A549 (cell line): ENCODE results near the gene NRG3. TPM values are rescaled to one million over a fixed set of nuclear protein-coding genes. Genes with fewer than 3 reads are reported as not detected.
A peak's percentile ranks its signal among the peaks of the same experiment; 100 is the strongest.

Experiments
- ATAC-seq, 2 experiments: fragments of 200-7000 bp in 1 of 2; fragments of >200 bp in 1 of 2; cut with Nextera tagmentation in 1 of 2; cut with Tn5 transposase in 1 of 2; 3 replicates each; pipeline versions ENCODE4 v1.8.0 to v1.9.1; 2018 to 2020; ENCODE audit warnings: mild to moderate bottlenecking in 1 of 2, moderate library complexity in 1 of 2
- CTCF ChIA-PET: fragments of 300-600 bp; sonication (Branson Sonifier 250); formaldehyde crosslinking; extraction: SDS; loops from one replicate; lab custom pipeline; 2021; ENCODE audit warnings: antibody characterized with exemption, inconsistent platforms; lab: Yijun Ruan, JAX
- POLR2A ChIA-PET: fragments of 350-600 bp; formaldehyde crosslinking; extraction: SDS; loops from one replicate; lab custom pipeline; 2021; ENCODE audit warnings: antibody characterized with exemption, inconsistent platforms; lab: Yijun Ruan, JAX
- DNase-seq, 2 experiments: peaks; one replicate each; pipeline versions ENCODE4 v3.0.0 to v3.0.0-alpha.2; 2011 to 2016; ENCODE audit warnings: low read depth in 1 of 2, low spot score in 1 of 2
- FAIRE-seq: peaks from 2 replicates; lab custom pipeline; 2011; peaks lifted over from hg19 to GRCh38; lab: Jason Lieb, UNC
- H3K27ac ChIP-seq, 2 experiments: fragments of >200 bp; sonication (Bioruptor Twin); formaldehyde crosslinking; 3 replicates each; pipeline ENCODE4 v1.5.1; 2016 to 2017
- H3K4me1 ChIP-seq: fragments of >200 bp; sonication (Bioruptor Twin); formaldehyde crosslinking; 3 replicates; pipeline ENCODE4 v1.6.1; 2016
- H3K4me2 ChIP-seq: fragments of >200 bp; sonication (Bioruptor Twin); formaldehyde crosslinking; 3 replicates; pipeline ENCODE4 v1.6.1; 2016
- H3K4me3 ChIP-seq: fragments of >200 bp; sonication (Bioruptor Twin); formaldehyde crosslinking; 3 replicates; pipeline ENCODE4 v1.5.1; 2016
- H3K9me3 ChIP-seq: fragments of >200 bp; sonication (Bioruptor Twin); formaldehyde crosslinking; 3 replicates; pipeline ENCODE4 v1.6.1; 2016
- EHMT2 ChIP-seq: fragments of 200-600 bp; sonication (generic); IDR thresholded peaks from 2 replicates; pipeline ENCODE4 v1.6.1; 2016; ENCODE audit warnings: antibody characterized with exemption, low read depth, mild to moderate bottlenecking, moderate library complexity
- ESRRA ChIP-seq: fragments of 150-350 bp; IDR thresholded peaks from 2 replicates; pipeline ENCODE4 v1.6.1; 2014; ENCODE audit warnings: mild to moderate bottlenecking, low read length, borderline replicate concordance
- FOXS1 ChIP-seq: fragments of 250-450 bp; sonication (Bioruptor Pico); IDR thresholded peaks from 2 replicates; pipeline ENCODE4 v1.5.0; 2020; ENCODE audit warnings: mild to moderate bottlenecking, moderate library complexity
- HOXB13 ChIP-seq: fragments of 250-450 bp; sonication (Bioruptor Pico); IDR thresholded peaks from 2 replicates; pipeline ENCODE4 v1.5.0; 2020; ENCODE audit warnings: low read depth, mild to moderate bottlenecking, moderate library complexity
- JUN ChIP-seq, 2 experiments: fragments of >200 bp; sonication (Bioruptor Twin); formaldehyde crosslinking; IDR thresholded peaks; 2 replicates in 1 of 2; 3 replicates in 1 of 2; pipeline ENCODE4 v1.6.1; 2016 to 2017
- JUNB ChIP-seq: fragments of >200 bp; sonication (Bioruptor Twin); formaldehyde crosslinking; IDR thresholded peaks from 2 replicates; pipeline ENCODE4 v1.6.1; 2016
- KDM5A ChIP-seq: fragments of 200-600 bp; sonication (generic); IDR thresholded peaks from 2 replicates; pipeline ENCODE4 v1.6.1; 2016; ENCODE audit warnings: antibody characterized with exemption, mild to moderate bottlenecking
- MAFK ChIP-seq: fragments of 450-650 bp; IDR thresholded peaks from 2 replicates; pipeline ENCODE4 v1.6.1; 2014; ENCODE audit not compliant: partially characterized antibody
- MYC ChIP-seq: IDR thresholded peaks from 2 replicates; pipeline ENCODE4 v1.6.1; 2012; ENCODE audit warnings: mild to moderate bottlenecking, inconsistent platforms, low read length, improper control_type of control experiment, borderline replicate concordance
- NR3C1 ChIP-seq: fragments of >200 bp; sonication (Bioruptor Twin); formaldehyde crosslinking; IDR thresholded peaks from 3 replicates; pipeline ENCODE4 v1.6.1; 2017
- PHF8 ChIP-seq: fragments of 200-600 bp; sonication (generic); IDR thresholded peaks from 2 replicates; pipeline ENCODE4 v1.6.1; 2016; ENCODE audit warnings: low read depth, mild to moderate bottlenecking, antibody characterized with exemption, moderate library complexity, borderline replicate concordance
- POLR2A ChIP-seq: IDR thresholded peaks from 2 replicates; pipeline ENCODE4 v1.6.1; 2012; ENCODE audit warnings: mild to moderate bottlenecking, low read length
- RFX5 ChIP-seq: fragments of 450-650 bp; IDR thresholded peaks from 2 replicates; pipeline ENCODE4 v1.7.1; 2014; ENCODE audit warnings: antibody characterized with exemption, mild to moderate bottlenecking, moderate library complexity
- SREBF2 ChIP-seq: fragments of 450-650 bp; IDR thresholded peaks from 2 replicates; pipeline ENCODE4 v1.6.1; 2014; ENCODE audit warnings: mild to moderate bottlenecking, moderate library complexity
- TFCP2L1 ChIP-seq: fragments of 250-450 bp; sonication (Bioruptor Pico); IDR thresholded peaks from 2 replicates; pipeline ENCODE4 v1.5.0; 2021; ENCODE audit warnings: mild to moderate bottlenecking
- ZC3H11A ChIP-seq: fragments of 450-650 bp; IDR thresholded peaks from 2 replicates; pipeline ENCODE4 v1.6.1; 2014; ENCODE audit warnings: antibody characterized with exemption, mild to moderate bottlenecking
- ZNF302 ChIP-seq: fragments of 250-450 bp; sonication (Bioruptor Pico); IDR thresholded peaks from 2 replicates; pipeline ENCODE4 v1.9.0; 2021; ENCODE audit warnings: inconsistent platforms, mild to moderate bottlenecking, moderate library complexity
- ZSCAN20 ChIP-seq: fragments of 250-450 bp; sonication (Bioruptor Pico); IDR thresholded peaks from 2 replicates; pipeline ENCODE4 v1.8.0; 2022; ENCODE audit warnings: mild to moderate bottlenecking, moderate library complexity
- WGBS: methylation state at CpG from one replicate; pipeline ENCODE4 v1.1.6; 2017; ENCODE audit errors: missing lambda C conversion rate; 5-methylcytosine and 5-hydroxymethylcytosine counted together
- polyA plus RNA-seq, 4 experiments: library from polyadenylated mRNA; depleted of rRNA in 3 of 4; stranded (reverse); fragments of >200 nt; fragmentation: RNase III in 1 of 4; extraction: RNeasy Plus Mini Kit Qiagen cat#74134 plus additional on column Dnase treatment in 1 of 4; gene quantifications; 2 replicates in 3 of 4; 3 replicates in 1 of 4; pipeline ENCODE4 v1.2.3, GENCODE V29; 2011 to 2017
- TF ChIP-seq, protein P1 (sequence below): fragments of 450-650 bp; IDR thresholded peaks from 2 replicates; pipeline ENCODE4 v1.6.1; 2014; ENCODE audit warnings: antibody characterized with exemption
- TF ChIP-seq, protein P2 (sequence below): fragments of >200 bp; sonication (Bioruptor Twin); formaldehyde crosslinking; IDR thresholded peaks from 3 replicates; pipeline ENCODE4 v1.5.1; 2016
- TF ChIP-seq, protein P3 (sequence below): fragments of >200 bp; sonication (Bioruptor Twin); formaldehyde crosslinking; IDR thresholded peaks from 3 replicates; pipeline ENCODE4 v1.6.1; 2016
- TF ChIP-seq, protein P4 (sequence below): fragments of 150-350 bp; IDR thresholded peaks from 2 replicates; pipeline ENCODE4 v1.6.1; 2014; ENCODE audit warnings: low read depth, mild to moderate bottlenecking, low read length
- TF ChIP-seq, protein P5 (sequence below): IDR thresholded peaks from 2 replicates; pipeline ENCODE4 v1.6.1; 2012

The NRG3 gene
- polyA plus RNA-seq, 2 of the 4 experiments (the other 2 are of a cell fraction): not detected

DNA sequence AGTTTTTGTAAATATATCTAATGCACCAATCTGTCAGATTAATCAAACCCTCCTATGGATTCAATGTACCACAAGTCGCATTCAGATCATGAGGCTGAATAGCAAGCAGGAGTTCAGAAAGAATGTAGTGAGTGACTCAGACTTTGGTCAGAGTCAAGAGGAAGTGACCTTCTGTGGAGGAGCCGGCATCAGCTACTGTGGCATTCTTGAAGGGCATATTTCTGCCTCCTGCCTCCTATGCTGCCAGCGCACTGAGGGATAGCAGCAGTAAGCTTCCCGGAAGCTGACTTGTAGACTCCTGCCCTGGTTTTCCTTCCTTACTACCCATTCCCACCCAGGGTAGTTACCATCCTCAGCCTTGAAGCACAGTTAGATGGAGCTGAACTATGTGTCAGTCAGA, 867.5 kb downstream of the NRG3 start:
- CTCF ChIA-PET: no interaction called here
- ATAC-seq: no peak

DNA sequence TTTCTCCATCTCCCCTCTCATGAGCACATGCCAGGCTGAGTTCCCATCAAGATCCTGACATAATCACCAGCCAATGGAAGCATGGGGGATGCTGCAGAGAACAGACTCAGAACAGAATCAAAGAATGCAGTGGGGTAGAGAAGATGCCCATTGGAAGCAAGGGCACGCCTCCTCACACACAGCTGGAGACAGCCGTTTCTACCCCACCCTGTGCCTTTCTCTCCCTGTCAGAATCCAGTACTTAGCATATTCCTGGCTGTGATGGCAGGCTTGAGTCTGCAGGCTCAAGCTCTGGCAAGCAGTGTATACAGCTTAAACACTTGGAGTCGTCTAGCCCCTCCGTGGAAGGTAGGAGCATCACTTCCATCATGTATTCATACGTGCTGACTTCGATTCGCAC, 867.9 kb downstream of the NRG3 start:
- no peak for TF ChIP-seq FOXS1 (CRISPR knock-in tag)
- TF ChIP-seq, protein P1, sequence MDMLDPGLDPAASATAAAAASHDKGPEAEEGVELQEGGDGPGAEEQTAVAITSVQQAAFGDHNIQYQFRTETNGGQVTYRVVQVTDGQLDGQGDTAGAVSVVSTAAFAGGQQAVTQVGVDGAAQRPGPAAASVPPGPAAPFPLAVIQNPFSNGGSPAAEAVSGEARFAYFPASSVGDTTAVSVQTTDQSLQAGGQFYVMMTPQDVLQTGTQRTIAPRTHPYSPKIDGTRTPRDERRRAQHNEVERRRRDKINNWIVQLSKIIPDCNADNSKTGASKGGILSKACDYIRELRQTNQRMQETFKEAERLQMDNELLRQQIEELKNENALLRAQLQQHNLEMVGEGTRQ: no peak
- TF ChIP-seq ZNF302 (CRISPR knock-in tag): no peak
- TF ChIP-seq, protein P2, sequence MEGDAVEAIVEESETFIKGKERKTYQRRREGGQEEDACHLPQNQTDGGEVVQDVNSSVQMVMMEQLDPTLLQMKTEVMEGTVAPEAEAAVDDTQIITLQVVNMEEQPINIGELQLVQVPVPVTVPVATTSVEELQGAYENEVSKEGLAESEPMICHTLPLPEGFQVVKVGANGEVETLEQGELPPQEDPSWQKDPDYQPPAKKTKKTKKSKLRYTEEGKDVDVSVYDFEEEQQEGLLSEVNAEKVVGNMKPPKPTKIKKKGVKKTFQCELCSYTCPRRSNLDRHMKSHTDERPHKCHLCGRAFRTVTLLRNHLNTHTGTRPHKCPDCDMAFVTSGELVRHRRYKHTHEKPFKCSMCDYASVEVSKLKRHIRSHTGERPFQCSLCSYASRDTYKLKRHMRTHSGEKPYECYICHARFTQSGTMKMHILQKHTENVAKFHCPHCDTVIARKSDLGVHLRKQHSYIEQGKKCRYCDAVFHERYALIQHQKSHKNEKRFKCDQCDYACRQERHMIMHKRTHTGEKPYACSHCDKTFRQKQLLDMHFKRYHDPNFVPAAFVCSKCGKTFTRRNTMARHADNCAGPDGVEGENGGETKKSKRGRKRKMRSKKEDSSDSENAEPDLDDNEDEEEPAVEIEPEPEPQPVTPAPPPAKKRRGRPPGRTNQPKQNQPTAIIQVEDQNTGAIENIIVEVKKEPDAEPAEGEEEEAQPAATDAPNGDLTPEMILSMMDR: no peak
- no peak for TF ChIP-seq JUN (IDR thresholded peaks at IDR 0.05)
- TF ChIP-seq MYC: no peak
- no peak for TF ChIP-seq MAFK
- no peak for TF ChIP-seq ESRRA
- TF ChIP-seq, all 56 proteins: peak for 0
- H3K4me3 ChIP-seq: no peak overlapping the region
- ChIA-PET CTCF (no interaction called here), POLR2A (no interaction called here)
- no peak overlapping the region for H3K4me2 ChIP-seq
- ATAC-seq (no peak), FAIRE-seq (no peak), DNase-seq (no peak)
- no peaks in the 10 kb centered on the region for H3K4me1 ChIP-seq
- WGBS: 56% methylated on average over 7 of the region's 7 CpGs
- no peaks in the 10 kb centered on the region for H3K9me3 ChIP-seq
- no peak overlapping the region for H3K27ac ChIP-seq

More for the DNA sequence above, 867.5 kb downstream of the NRG3 start:
- H3K4me2 ChIP-seq: no peak overlapping the region
- H3K4me3 ChIP-seq: no peak overlapping the region
- no peak for TF ChIP-seq SREBF2
- no peak for TF ChIP-seq ZSCAN20 (CRISPR knock-in tag)
- TF ChIP-seq, protein P3, sequence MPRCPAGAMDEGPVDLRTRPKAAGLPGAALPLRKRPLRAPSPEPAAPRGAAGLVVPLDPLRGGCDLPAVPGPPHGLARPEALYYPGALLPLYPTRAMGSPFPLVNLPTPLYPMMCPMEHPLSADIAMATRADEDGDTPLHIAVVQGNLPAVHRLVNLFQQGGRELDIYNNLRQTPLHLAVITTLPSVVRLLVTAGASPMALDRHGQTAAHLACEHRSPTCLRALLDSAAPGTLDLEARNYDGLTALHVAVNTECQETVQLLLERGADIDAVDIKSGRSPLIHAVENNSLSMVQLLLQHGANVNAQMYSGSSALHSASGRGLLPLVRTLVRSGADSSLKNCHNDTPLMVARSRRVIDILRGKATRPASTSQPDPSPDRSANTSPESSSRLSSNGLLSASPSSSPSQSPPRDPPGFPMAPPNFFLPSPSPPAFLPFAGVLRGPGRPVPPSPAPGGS: no peak
- no peak for TF ChIP-seq HOXB13
- no peak for TF ChIP-seq TFCP2L1 (CRISPR knock-in tag)
- TF ChIP-seq, protein P4, sequence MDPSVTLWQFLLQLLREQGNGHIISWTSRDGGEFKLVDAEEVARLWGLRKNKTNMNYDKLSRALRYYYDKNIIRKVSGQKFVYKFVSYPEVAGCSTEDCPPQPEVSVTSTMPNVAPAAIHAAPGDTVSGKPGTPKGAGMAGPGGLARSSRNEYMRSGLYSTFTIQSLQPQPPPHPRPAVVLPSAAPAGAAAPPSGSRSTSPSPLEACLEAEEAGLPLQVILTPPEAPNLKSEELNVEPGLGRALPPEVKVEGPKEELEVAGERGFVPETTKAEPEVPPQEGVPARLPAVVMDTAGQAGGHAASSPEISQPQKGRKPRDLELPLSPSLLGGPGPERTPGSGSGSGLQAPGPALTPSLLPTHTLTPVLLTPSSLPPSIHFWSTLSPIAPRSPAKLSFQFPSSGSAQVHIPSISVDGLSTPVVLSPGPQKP: no peak
- no peak for TF ChIP-seq ZC3H11A
- TF ChIP-seq, protein P5, sequence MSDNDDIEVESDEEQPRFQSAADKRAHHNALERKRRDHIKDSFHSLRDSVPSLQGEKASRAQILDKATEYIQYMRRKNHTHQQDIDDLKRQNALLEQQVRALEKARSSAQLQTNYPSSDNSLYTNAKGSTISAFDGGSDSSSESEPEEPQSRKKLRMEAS: no peak
- no peak for TF ChIP-seq ZNF302 (CRISPR knock-in tag)
- TF ChIP-seq POLR2A: no peak
- TF ChIP-seq EHMT2: no peak
- no peak for TF ChIP-seq PHF8
- no peak for TF ChIP-seq KDM5A
- TF ChIP-seq JUNB: no peak
- TF ChIP-seq RFX5: no peak
- TF ChIP-seq NR3C1: no peak
- no peak overlapping the region for H3K27ac ChIP-seq
- POLR2A ChIA-PET: no interaction called here
- FAIRE-seq: no peak
- H3K4me1 ChIP-seq: no peaks in the 10 kb centered on the region
- no peaks in the 10 kb centered on the region for H3K9me3 ChIP-seq
- DNase-seq: peak in 1 of 2 experiments; percentile 13
- WGBS: 42% methylated on average over 4 of the region's 4 CpGs
